Esophagus squamous epithelium (tissue), 5 donors: ENCODE results near the gene LYRM7. TPM values are rescaled to one million over a fixed set of nuclear protein-coding genes. Genes with fewer than 3 reads are reported as not detected.

Source experiments
- DNase-seq: peaks from one replicate; lab custom pipeline; 2025; lab: John Stamatoyannopoulos, UW
- H3K27ac ChIP-seq, 4 donors: fragments of 200-600 bp; sonication (generic); one replicate each; pipeline ENCODE4 v1.5.1; 2016 to 2019; ENCODE audit warnings: mild to moderate bottlenecking in 1 of 4
- H3K27me3 ChIP-seq, 4 donors: fragments of 200-600 bp; sonication (generic); 1 replicate in 3 of 4; 2 replicates in 1 of 4; pipeline versions ENCODE4 v1.5.1 to v1.6.0; 2017 to 2021; ENCODE audit warnings: antibody characterized with exemption in 1 of 4
- H3K36me3 ChIP-seq, 3 donors: fragments of 200-600 bp; sonication (generic); one replicate each; pipeline ENCODE4 v1.5.1; 2016 to 2019
- H3K4me1 ChIP-seq, 3 donors: fragments of 200-600 bp; sonication (generic); one replicate each; pipeline ENCODE4 v1.5.1; 2017 to 2019
- H3K4me3 ChIP-seq, 4 donors: fragments of 200-600 bp; sonication (generic); 1 replicate in 3 of 4; 2 replicates in 1 of 4; pipeline ENCODE4 v1.5.1; 2016 to 2019; ENCODE audit warnings: mild to moderate bottlenecking in 2 of 4, moderate library complexity in 1 of 4
- H3K9me3 ChIP-seq, 3 donors: fragments of 200-600 bp; sonication (generic); one replicate each; pipeline ENCODE4 v1.5.1; 2016 to 2019
- POLR2A ChIP-seq, 4 donors: fragments of 450-650 bp; IDR thresholded peaks; one replicate each; pipeline ENCODE4 v1.6.1; 2017; ENCODE audit warnings: antibody characterized with exemption in 4 of 4, mild to moderate bottlenecking in 4 of 4, moderate library complexity in 3 of 4
- WGBS, 2 donors: methylation state at CpG; one replicate each; pipeline ENCODE4 v1.1.5; 2018; 5-methylcytosine and 5-hydroxymethylcytosine counted together
- intact Hi-C: fragments of 100-400 bp; cut with DNase I; formaldehyde crosslinking; loops from one replicate; pipeline ENCODE4 v1.15.0; 2022
- total RNA-seq, 4 donors: library from RNA; depleted of rRNA; stranded (reverse); fragments of >200 nt; gene quantifications; one replicate each; pipeline ENCODE4 v1.1.0, GENCODE V29; 2016
- TF ChIP-seq, protein P1 (sequence below), 6 experiments: fragments of 450-650 bp in 4 of 6; fragments of 200-600 bp in 2 of 6; sonication (generic) in 2 of 6; IDR thresholded peaks; one replicate each; pipeline ENCODE4 v1.5.1; 2016 to 2019; ENCODE audit warnings: antibody characterized with exemption in 6 of 6, mild to moderate bottlenecking in 4 of 6, moderate library complexity in 4 of 6
- donor health status: DM: yes; HTN: yes; CAD: no.

LYRM7 gene
- total RNA-seq, 4 donors from 2014 or later, result 4.1 to 9.3 (median 6.4) TPM

GRCh38 chr5:131239686-131240085, 68.9 kb downstream of the LYRM7 start:
- no peak for DNase-seq
- WGBS, 2 donors, result 80 to 94% methylated on average over 1 of the region's 1 CpG
- H3K4me1 ChIP-seq, result peaks cover 0 to 8% (median 0%) of the 10 kb centered on the region in 3 donors

GRCh38 chr5:131242728-131243255, 72.0 kb downstream of the LYRM7 start:
- Histone ChIP-seq H3K27me3 (no peaks in the 10 kb centered on the region), H3K36me3 (no peaks in the 10 kb centered on the region), H3K9me3 (peaks cover 0 to 17% (median 3%) of the 10 kb centered on the region in 3 donors), H3K4me1 (peaks cover 0 to 8% (median 0%) of the 10 kb centered on the region in 3 donors), H3K4me3 (no peak overlapping the region), H3K27ac (no peak overlapping the region)
- intact Hi-C loops, result no loop called here
- DNase-seq, result no peak
- no peak for TF ChIP-seq POLR2A (IDR thresholded peaks at IDR 0.05)
- TF ChIP-seq, protein P1, sequence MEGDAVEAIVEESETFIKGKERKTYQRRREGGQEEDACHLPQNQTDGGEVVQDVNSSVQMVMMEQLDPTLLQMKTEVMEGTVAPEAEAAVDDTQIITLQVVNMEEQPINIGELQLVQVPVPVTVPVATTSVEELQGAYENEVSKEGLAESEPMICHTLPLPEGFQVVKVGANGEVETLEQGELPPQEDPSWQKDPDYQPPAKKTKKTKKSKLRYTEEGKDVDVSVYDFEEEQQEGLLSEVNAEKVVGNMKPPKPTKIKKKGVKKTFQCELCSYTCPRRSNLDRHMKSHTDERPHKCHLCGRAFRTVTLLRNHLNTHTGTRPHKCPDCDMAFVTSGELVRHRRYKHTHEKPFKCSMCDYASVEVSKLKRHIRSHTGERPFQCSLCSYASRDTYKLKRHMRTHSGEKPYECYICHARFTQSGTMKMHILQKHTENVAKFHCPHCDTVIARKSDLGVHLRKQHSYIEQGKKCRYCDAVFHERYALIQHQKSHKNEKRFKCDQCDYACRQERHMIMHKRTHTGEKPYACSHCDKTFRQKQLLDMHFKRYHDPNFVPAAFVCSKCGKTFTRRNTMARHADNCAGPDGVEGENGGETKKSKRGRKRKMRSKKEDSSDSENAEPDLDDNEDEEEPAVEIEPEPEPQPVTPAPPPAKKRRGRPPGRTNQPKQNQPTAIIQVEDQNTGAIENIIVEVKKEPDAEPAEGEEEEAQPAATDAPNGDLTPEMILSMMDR (IDR thresholded peaks at IDR 0.05), result no peak

More at GRCh38 chr5:131239686-131240085, 68.9 kb downstream of the LYRM7 start:
- Histone ChIP-seq H3K27ac (no peak overlapping the region), H3K4me3 (no peak overlapping the region), H3K9me3 (no peaks in the 10 kb centered on the region), H3K27me3 (no peaks in the 10 kb centered on the region), H3K36me3 (no peaks in the 10 kb centered on the region)
- TF ChIP-seq, protein P1 (IDR thresholded peaks at IDR 0.05), result no peak
- TF ChIP-seq POLR2A (IDR thresholded peaks at IDR 0.05), result no peak
- intact Hi-C loops, result no loop called here

- H3K4me1 ChIP-seq, result peaks cover 0 to 8% (median 0%) of the 10 kb centered on the region in 3 donors
- H3K36me3 ChIP-seq, result no peaks in the 10 kb centered on the region
- TF ChIP-seq, protein P1 (IDR thresholded peaks at IDR 0.05), result no peak
- TF ChIP-seq POLR2A (IDR thresholded peaks at IDR 0.05), result no peak
- no peak overlapping the region for H3K4me3 ChIP-seq
- intact Hi-C loops, result no loop called here
- H3K9me3 ChIP-seq, result peaks cover 0 to 17% (median 3%) of the 10 kb centered on the region in 3 donors
- no peak for DNase-seq
- no peak overlapping the region for H3K27ac ChIP-seq
- no peaks in the 10 kb centered on the region for H3K27me3 ChIP-seq
These were observed 74.6 kb downstream of the LYRM7 start for GRCh38 chr5:131245312-131245711.

DNA sequence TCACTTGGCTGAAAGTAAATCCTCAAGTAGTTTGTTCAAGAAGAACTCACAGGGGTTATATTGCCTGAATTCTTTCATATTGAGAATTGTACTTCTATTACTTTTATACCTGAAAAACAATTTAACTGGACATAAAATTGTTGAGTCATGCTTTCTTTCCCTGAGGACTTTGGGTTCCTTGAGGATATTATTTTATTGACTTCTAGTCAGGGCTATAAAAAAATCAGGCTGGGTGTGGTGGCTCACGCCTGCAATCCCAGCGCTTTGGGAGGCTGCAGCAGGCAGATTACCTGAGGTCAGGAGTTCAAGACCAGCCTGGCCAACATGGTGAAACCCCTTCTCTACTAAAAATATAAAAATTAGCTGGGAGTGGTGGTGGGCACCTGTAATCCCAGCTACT, 75.2 kb downstream of the LYRM7 start:
- intact Hi-C loops, result no loop called here
- H3K36me3 ChIP-seq, result no peaks in the 10 kb centered on the region
- 60 to 92% methylated on average over 1 to 2 of the region's 2 CpGs for WGBS, 2 donors
- peaks cover 0 to 8% (median 0%) of the 10 kb centered on the region in 3 donors for H3K4me1 ChIP-seq
- no peak overlapping the region for H3K27ac ChIP-seq
- no peak for TF ChIP-seq POLR2A (IDR thresholded peaks at IDR 0.05)
- TF ChIP-seq, protein P1 (IDR thresholded peaks at IDR 0.05), result no peak
- H3K9me3 ChIP-seq, result peaks cover 0 to 17% (median 3%) of the 10 kb centered on the region in 3 donors
- no peaks in the 10 kb centered on the region for H3K27me3 ChIP-seq
- DNase-seq, result no peak
- no peak overlapping the region for H3K4me3 ChIP-seq

DNA sequence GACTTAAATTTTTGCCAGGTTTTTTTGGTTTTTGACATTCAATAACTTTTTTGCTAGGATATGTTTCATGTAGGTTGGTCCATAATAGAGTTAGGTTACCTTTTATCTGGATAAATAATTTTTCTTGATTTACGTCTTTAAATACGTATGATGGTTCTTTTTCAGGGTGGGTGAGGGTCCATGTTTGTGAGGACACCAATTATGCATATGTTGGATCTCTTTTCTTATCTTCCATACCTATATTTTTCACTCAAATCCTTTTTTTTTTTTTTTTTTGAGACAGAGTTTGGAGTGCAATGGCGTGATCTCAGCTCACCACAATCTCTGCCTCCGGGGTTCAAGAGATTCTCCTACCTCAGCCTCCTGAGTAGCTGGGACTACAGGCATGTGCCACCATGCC, 75.8 kb downstream of the LYRM7 start:
- 96 to 98% methylated on average over 4 of the region's 4 CpGs for WGBS, 2 donors
- no peaks in the 10 kb centered on the region for H3K36me3 ChIP-seq
- no peaks in the 10 kb centered on the region for H3K27me3 ChIP-seq
- no peak overlapping the region for H3K4me3 ChIP-seq
- H3K9me3 ChIP-seq, result peaks cover 0 to 17% (median 3%) of the 10 kb centered on the region in 3 donors
- intact Hi-C loops, result no loop called here
- no peak overlapping the region for H3K27ac ChIP-seq
- DNase-seq, result no peak
- H3K4me1 ChIP-seq, result peaks cover 0 to 8% (median 0%) of the 10 kb centered on the region in 3 donors
- TF ChIP-seq POLR2A (IDR thresholded peaks at IDR 0.05), result no peak
- TF ChIP-seq, protein P1 (IDR thresholded peaks at IDR 0.05), result no peak
